Tibial nerve (tissue), 4 donors: ENCODE results near the gene LAMTOR4. TPM values are rescaled to one million over a fixed set of nuclear protein-coding genes. Genes with fewer than 3 reads are reported as not detected.

Experiments used
- DNase-seq, 2 donors: peaks; one replicate each; pipeline ENCODE4 v3.0.0-alpha.2; 2019; ENCODE audit warnings: low spot score in 2 of 2
- H3K27ac ChIP-seq, 4 donors: fragments of 200-600 bp; sonication (generic) in 3 of 4; one replicate each; pipeline ENCODE4 v1.5.1; 2017 to 2019; ENCODE audit warnings: mild to moderate bottlenecking in 1 of 4
- H3K27me3 ChIP-seq, 2 donors: fragments of 200-600 bp; sonication (generic) in 1 of 2; one replicate each; pipeline versions ENCODE4 v1.5.1 to v1.6.0; 2017 to 2019
- H3K36me3 ChIP-seq, 3 donors: fragments of 200-600 bp; sonication (generic); one replicate each; pipeline ENCODE4 v1.5.1; 2018 to 2019
- H3K4me1 ChIP-seq, 4 donors: fragments of 200-600 bp; sonication (generic) in 3 of 4; one replicate each; pipeline ENCODE4 v1.5.1; 2017 to 2019
- H3K4me3 ChIP-seq, 4 donors: fragments of 200-600 bp; sonication (generic) in 3 of 4; one replicate each; pipeline ENCODE4 v1.5.1; 2017 to 2019; ENCODE audit warnings: mild to moderate bottlenecking in 1 of 4, moderate library complexity in 1 of 4
- H3K9me3 ChIP-seq, 4 donors: fragments of 200-600 bp; sonication (generic) in 3 of 4; one replicate each; pipeline ENCODE4 v1.5.1; 2017 to 2019
- EP300 ChIP-seq, 2 donors: sonication (generic); formaldehyde crosslinking; IDR thresholded peaks; one replicate each; pipeline ENCODE4 v1.6.1; 2017; ENCODE audit warnings: antibody characterized with exemption in 2 of 2, mild to moderate bottlenecking in 1 of 2
- POLR2A ChIP-seq, 2 donors: fragments of 450-650 bp; IDR thresholded peaks; one replicate each; pipeline ENCODE4 v1.6.1; 2017; ENCODE audit warnings: antibody characterized with exemption in 2 of 2, mild to moderate bottlenecking in 2 of 2, moderate library complexity in 2 of 2
- WGBS, 2 donors: methylation state at CpG; one replicate each; pipeline ENCODE4 v1.1.5; 2018; 5-methylcytosine and 5-hydroxymethylcytosine counted together
- total RNA-seq, 4 donors: library from RNA; depleted of rRNA; stranded (reverse); fragments of >200 nt; gene quantifications; one replicate each; pipeline ENCODE4 v1.1.0, GENCODE V29; 2016
- TF ChIP-seq, protein P1 (sequence below), 5 experiments: fragments of 200-600 bp in 3 of 5; fragments of 450-650 bp in 2 of 5; sonication (generic) in 3 of 5; IDR thresholded peaks; one replicate each; pipeline ENCODE4 v1.5.1; 2016 to 2019; ENCODE audit warnings: antibody characterized with exemption in 5 of 5, mild to moderate bottlenecking in 3 of 5, moderate library complexity in 2 of 5

Gene LAMTOR4
- total RNA-seq, 4 donors from 2014 or later, result 226 to 312 (median 252) TPM

GRCh38 chr7:100102950-100103840, 45.5 kb upstream of the LAMTOR4 start:
- WGBS, 2 donors, result 74 to 77% methylated on average over 17 of the region's 17 CpGs
- Histone ChIP-seq H3K27ac (peak overlapping the region in 1 of 4 donors; percentile 98), H3K36me3 (peaks cover 0 to 67% (median 23%) of the 10 kb centered on the region in 3 donors), H3K9me3 (no peaks in the 10 kb centered on the region), H3K4me3 (no peak overlapping the region), H3K4me1 (peaks cover 0 to 32% (median 19%) of the 10 kb centered on the region in 4 donors), H3K27me3 (no peaks in the 10 kb centered on the region)
- DNase-seq, result no peak
- TF ChIP-seq EP300 (IDR thresholded peaks at IDR 0.05) (no peak), POLR2A (IDR thresholded peaks at IDR 0.05) (no peak)
- TF ChIP-seq, protein P1, sequence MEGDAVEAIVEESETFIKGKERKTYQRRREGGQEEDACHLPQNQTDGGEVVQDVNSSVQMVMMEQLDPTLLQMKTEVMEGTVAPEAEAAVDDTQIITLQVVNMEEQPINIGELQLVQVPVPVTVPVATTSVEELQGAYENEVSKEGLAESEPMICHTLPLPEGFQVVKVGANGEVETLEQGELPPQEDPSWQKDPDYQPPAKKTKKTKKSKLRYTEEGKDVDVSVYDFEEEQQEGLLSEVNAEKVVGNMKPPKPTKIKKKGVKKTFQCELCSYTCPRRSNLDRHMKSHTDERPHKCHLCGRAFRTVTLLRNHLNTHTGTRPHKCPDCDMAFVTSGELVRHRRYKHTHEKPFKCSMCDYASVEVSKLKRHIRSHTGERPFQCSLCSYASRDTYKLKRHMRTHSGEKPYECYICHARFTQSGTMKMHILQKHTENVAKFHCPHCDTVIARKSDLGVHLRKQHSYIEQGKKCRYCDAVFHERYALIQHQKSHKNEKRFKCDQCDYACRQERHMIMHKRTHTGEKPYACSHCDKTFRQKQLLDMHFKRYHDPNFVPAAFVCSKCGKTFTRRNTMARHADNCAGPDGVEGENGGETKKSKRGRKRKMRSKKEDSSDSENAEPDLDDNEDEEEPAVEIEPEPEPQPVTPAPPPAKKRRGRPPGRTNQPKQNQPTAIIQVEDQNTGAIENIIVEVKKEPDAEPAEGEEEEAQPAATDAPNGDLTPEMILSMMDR (IDR thresholded peaks at IDR 0.05), result no peak

GRCh38 chr7:100105534-100105933, 43.2 kb upstream of the LAMTOR4 start:
- peaks cover 0 to 75% (median 23%) of the 10 kb centered on the region in 3 donors for H3K36me3 ChIP-seq
- H3K27me3 ChIP-seq, result no peaks in the 10 kb centered on the region
- 93 to 100% methylated on average over 3 to 4 of the region's 4 CpGs for WGBS, 2 donors
- no peak for DNase-seq
- no peaks in the 10 kb centered on the region for H3K9me3 ChIP-seq
- peaks cover 0 to 12% (median 8%) of the 10 kb centered on the region in 4 donors for H3K4me1 ChIP-seq
- no peak overlapping the region for H3K4me3 ChIP-seq
- H3K27ac ChIP-seq, result no peak overlapping the region
- TF ChIP-seq POLR2A (IDR thresholded peaks at IDR 0.05), result no peak
- TF ChIP-seq EP300 (IDR thresholded peaks at IDR 0.05), result no peak
- TF ChIP-seq, protein P1 (IDR thresholded peaks at IDR 0.05), result no peak

DNA sequence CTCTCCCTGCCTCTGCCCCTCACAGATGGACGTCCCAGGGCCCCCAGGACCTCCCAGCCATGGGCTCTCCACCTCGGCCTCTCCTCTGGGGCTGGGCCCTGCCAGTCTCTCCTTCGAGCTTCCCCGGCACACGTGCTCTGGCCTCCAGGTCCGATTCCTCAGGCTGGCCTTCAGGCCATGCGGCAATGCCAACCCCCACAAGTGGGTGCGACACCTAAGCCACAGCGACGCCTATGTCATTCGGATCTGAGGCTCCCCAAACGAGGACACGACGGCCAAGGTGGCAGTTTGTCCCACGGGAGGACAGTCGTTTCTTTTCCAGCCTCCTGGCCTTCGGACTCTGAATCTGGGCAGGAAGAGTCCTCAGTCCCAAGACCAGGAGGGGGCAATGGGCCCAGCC, 42.1 kb upstream of the LAMTOR4 start:
- Histone ChIP-seq H3K4me3 (no peak overlapping the region), H3K9me3 (no peaks in the 10 kb centered on the region), H3K27me3 (no peaks in the 10 kb centered on the region), H3K27ac (no peak overlapping the region), H3K36me3 (peaks cover 0 to 86% (median 26%) of the 10 kb centered on the region in 3 donors), H3K4me1 (peaks cover 0 to 12% (median 8%) of the 10 kb centered on the region in 4 donors)
- WGBS, 2 donors, result 79 to 83% methylated on average over 15 to 17 of the region's 17 CpGs
- TF ChIP-seq EP300 (IDR thresholded peaks at IDR 0.05) (no peak), POLR2A (IDR thresholded peaks at IDR 0.05) (no peak)
- TF ChIP-seq, protein P1 (IDR thresholded peaks at IDR 0.05), result no peak
- no peak for DNase-seq

DNA sequence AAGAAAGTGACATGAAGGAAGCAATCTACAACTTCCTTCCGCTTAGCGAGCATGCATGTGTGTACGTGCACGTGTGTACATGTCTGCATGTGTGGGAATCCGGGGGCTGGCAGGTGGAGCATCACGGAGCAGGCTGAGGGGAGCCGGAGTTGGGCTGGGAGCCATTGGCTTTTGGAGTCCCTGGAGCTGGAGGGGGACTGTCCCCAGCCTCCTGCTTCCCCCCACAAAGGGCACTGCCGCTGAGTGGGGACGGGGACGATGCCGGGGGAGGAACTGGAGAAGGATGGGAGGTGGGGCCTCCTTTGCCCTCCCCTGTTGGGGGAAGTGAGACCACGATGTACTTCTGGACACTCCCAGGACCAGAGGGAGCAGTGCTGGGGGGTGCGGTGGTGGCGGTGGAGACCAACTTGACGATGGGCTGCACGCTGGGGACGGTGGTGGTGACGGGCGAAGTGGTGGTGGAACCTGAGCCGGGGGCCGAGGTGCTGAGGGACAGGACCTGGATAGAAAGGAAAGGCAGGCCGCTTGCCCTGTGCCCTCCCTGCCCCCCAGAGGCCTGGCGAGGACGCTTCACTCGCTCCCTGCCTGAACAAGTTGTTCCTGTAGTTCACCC, 41.5 kb upstream of the LAMTOR4 start:
- TF ChIP-seq POLR2A (IDR thresholded peaks at IDR 0.05) (no peak), EP300 (IDR thresholded peaks at IDR 0.05) (no peak)
- TF ChIP-seq, protein P1 (IDR thresholded peaks at IDR 0.05), result no peak
- peaks cover 0 to 92% (median 26%) of the 10 kb centered on the region in 3 donors for H3K36me3 ChIP-seq
- no peak for DNase-seq
- H3K27me3 ChIP-seq, result no peaks in the 10 kb centered on the region
- H3K4me1 ChIP-seq, result peaks cover 0 to 10% (median 6%) of the 10 kb centered on the region in 4 donors
- 73 to 75% methylated on average over 25 of the region's 25 CpGs for WGBS, 2 donors
- H3K27ac ChIP-seq, result no peak overlapping the region
- no peak overlapping the region for H3K4me3 ChIP-seq
- no peaks in the 10 kb centered on the region for H3K9me3 ChIP-seq

- Histone ChIP-seq H3K27ac (no peak overlapping the region), H3K4me1 (peaks cover 0 to 3% (median 0%) of the 10 kb centered on the region in 4 donors), H3K27me3 (no peaks in the 10 kb centered on the region), H3K4me3 (no peak overlapping the region), H3K9me3 (no peaks in the 10 kb centered on the region), H3K36me3 (peaks cover 0 to 99% (median 26%) of the 10 kb centered on the region in 3 donors)
- TF ChIP-seq POLR2A (IDR thresholded peaks at IDR 0.05), result no peak
- TF ChIP-seq EP300 (IDR thresholded peaks at IDR 0.05), result no peak
- TF ChIP-seq, protein P1 (IDR thresholded peaks at IDR 0.05), result no peak
- no peak for DNase-seq
- WGBS, 2 donors, result 69 to 77% methylated on average over 11 of the region's 11 CpGs
Measured at GRCh38 chr7:100107890-100108289, 40.8 kb upstream of the LAMTOR4 start.
